Epithelial cell of esophagus (primary cell): ENCODE results near the gene PKNOX2.

Experiments used
- DNase-seq: peaks from one replicate; pipeline ENCODE4 v3.0.0; 2010; ENCODE audit warnings: low read depth
- H3K4me3 ChIP-seq: 2 replicates; pipeline ENCODE4 v1.5.1; 2011; ENCODE audit warnings: mild to moderate bottlenecking, low read length, control low read depth
- TF ChIP-seq, protein P1 (sequence below): IDR thresholded peaks from 2 replicates; pipeline ENCODE4 v1.5.1; 2011; ENCODE audit warnings: low read depth, mild to moderate bottlenecking, low read length, control low read depth, inconsistent platforms; ENCODE audit not compliant: insufficient read depth; ENCODE audit errors: missing control alignments

Gene PKNOX2

DNA sequence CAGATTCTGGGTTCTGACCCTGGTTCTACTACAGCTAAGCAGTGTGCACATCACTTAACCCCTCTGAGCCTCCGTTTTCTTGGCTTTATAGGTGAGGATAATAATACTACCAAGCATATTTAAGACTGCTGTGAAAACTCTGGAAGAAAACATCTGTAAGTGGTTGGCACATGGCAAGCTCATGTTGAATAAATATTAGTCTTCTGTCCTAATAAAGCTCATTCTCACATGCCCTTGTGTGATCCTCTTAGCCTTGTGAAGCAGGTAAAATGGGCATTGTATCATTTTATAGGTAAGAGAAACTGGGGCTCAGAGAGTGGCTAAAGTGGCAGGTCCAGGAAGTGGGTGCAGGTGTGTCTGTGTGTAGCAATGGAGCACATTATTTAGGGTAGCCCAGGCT, 8.5 kb downstream of the PKNOX2 start:
- no peak overlapping the region for H3K4me3 ChIP-seq
- no peak for DNase-seq
- TF ChIP-seq, protein P1, sequence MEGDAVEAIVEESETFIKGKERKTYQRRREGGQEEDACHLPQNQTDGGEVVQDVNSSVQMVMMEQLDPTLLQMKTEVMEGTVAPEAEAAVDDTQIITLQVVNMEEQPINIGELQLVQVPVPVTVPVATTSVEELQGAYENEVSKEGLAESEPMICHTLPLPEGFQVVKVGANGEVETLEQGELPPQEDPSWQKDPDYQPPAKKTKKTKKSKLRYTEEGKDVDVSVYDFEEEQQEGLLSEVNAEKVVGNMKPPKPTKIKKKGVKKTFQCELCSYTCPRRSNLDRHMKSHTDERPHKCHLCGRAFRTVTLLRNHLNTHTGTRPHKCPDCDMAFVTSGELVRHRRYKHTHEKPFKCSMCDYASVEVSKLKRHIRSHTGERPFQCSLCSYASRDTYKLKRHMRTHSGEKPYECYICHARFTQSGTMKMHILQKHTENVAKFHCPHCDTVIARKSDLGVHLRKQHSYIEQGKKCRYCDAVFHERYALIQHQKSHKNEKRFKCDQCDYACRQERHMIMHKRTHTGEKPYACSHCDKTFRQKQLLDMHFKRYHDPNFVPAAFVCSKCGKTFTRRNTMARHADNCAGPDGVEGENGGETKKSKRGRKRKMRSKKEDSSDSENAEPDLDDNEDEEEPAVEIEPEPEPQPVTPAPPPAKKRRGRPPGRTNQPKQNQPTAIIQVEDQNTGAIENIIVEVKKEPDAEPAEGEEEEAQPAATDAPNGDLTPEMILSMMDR = no peak

GRCh38 chr11:125173556-125173955, 9.0 kb downstream of the PKNOX2 start:
- H3K4me3 ChIP-seq = no peak overlapping the region
- DNase-seq = no peak
- TF ChIP-seq, protein P1 = no peak

DNA sequence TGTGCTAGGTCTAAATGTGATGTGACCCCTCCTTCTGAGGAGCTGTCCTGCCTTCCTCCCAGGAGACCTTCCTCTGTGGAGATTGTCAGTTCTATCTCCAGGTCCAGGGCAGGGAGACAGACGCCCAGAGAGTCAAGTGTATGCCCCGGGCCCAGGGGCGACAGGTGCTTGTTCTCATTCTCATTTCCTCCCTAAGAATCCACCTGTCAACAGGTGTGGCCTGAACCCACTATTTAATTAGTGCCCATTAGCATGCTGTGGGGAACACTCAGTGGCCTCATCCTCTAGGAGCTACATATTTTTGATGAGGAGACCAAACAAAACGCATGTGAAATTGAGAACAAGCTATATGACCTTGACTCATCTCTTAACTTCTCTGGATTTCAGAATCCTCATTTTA, 9.5 kb downstream of the PKNOX2 start:
- TF ChIP-seq, protein P1 = no peak
- no peak overlapping the region for H3K4me3 ChIP-seq
- DNase-seq = no peak

DNA sequence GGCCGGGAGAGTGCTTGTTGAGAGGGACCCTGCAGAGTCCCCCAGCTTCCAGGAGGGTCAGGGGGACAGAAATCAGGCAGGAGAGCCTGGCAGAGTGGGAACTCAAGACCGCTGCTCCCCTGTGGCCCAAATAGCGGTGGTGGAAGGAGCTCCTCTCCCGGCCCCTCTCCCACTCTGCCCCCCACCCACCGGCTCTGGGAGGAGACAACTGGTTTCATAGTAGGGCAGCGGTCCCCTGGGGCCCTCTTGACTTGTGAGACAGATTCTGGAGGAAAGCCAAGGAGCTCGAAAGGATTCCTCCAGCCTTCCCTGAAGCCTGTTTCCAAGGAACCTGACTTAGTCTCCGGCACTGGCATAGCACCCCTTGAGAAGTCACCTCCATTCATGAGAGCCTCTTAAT, 10.1 kb downstream of the PKNOX2 start:
- no peak for DNase-seq
- TF ChIP-seq, protein P1 = no peak
- H3K4me3 ChIP-seq = no peak overlapping the region

DNA sequence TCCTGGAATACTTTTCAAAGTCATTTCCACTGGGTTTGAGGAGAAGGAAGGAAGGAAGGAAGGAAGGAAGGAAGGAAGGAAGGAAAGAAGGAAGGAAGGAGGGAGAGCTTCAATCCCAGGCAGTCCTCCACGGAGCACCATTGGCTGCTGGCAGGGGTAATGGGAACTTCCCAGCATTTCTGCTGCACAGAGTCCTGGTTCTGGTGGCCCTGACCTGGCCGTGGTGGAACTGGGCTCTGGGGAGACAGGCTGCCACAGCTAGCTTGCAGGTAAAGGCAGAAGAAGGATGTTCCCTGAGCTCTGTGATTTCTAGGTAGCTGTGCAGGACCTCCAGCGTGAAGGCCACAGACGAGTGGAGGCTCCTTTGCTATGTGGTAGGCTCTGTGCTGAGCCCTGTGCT, 10.6 kb downstream of the PKNOX2 start:
- H3K4me3 ChIP-seq = no peak overlapping the region
- TF ChIP-seq, protein P1 = no peak
- no peak for DNase-seq

- no peak overlapping the region for H3K4me3 ChIP-seq
- TF ChIP-seq, protein P1 = no peak
- DNase-seq = no peak
These were observed 11.5 kb downstream of the PKNOX2 start for GRCh38 chr11:125175896-125176575.

DNA sequence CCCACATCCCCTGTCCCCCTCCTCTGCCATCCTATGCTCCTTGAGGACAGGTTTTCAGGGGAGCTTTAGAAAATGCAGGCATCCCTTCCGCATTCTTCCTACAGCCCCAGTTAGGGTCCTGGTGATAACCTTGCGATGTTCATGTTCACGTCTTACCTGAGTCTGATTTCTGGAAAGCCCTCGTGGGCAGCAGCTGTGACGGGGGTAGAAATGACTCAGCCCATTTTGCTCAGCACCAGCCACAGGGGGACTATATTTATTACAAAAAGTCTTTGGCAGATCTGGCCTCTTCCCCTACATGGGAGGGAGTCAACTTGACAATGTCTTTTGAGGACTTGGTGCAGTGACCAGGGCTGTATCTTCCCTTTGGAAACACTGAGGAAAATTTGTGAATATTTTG, 12.3 kb downstream of the PKNOX2 start:
- no peak for DNase-seq
- H3K4me3 ChIP-seq = no peak overlapping the region
- TF ChIP-seq, protein P1 = no peak
